BLaER1 (cell line): ENCODE results near the gene MAD1L1.
"Not testable (repeated sequence)": the region's sequence is repeated elsewhere in the genome, so short reads cannot be mapped to it uniquely, and the experiment has no call there.

Source experiments
- H3K27ac ChIP-seq: shearing (Covaris generic); formaldehyde crosslinking; 2 replicates; pipeline ENCODE4 v1.8.1; 2022
- H3K27me3 ChIP-seq: shearing (Covaris generic); formaldehyde crosslinking; 2 replicates; pipeline ENCODE4 v1.8.1; 2022
- H3K36me3 ChIP-seq: shearing (Covaris generic); formaldehyde crosslinking; 2 replicates; pipeline ENCODE4 v1.8.1; 2022
- H3K4me1 ChIP-seq: shearing (Covaris generic); formaldehyde crosslinking; 2 replicates; pipeline ENCODE4 v1.8.1; 2022
- H3K4me2 ChIP-seq: shearing (Covaris generic); formaldehyde crosslinking; 2 replicates; pipeline ENCODE4 v1.8.1; 2022
- H3K4me3 ChIP-seq: shearing (Covaris generic); formaldehyde crosslinking; 2 replicates; pipeline ENCODE4 v1.8.1; 2022
- H3K9ac ChIP-seq: shearing (Covaris generic); formaldehyde crosslinking; 2 replicates; pipeline ENCODE4 v1.8.1; 2022
- H3K9me3 ChIP-seq: shearing (Covaris generic); formaldehyde crosslinking; 2 replicates; pipeline ENCODE4 v1.8.1; 2022
- H4K20me1 ChIP-seq: shearing (Covaris generic); formaldehyde crosslinking; 2 replicates; pipeline ENCODE4 v1.8.1; 2022
- Cebpa-rat ChIP-seq: shearing (Covaris generic); IDR thresholded peaks from 2 replicates; pipeline ENCODE4 v1.8.1; 2022

MAD1L1 gene

DNA sequence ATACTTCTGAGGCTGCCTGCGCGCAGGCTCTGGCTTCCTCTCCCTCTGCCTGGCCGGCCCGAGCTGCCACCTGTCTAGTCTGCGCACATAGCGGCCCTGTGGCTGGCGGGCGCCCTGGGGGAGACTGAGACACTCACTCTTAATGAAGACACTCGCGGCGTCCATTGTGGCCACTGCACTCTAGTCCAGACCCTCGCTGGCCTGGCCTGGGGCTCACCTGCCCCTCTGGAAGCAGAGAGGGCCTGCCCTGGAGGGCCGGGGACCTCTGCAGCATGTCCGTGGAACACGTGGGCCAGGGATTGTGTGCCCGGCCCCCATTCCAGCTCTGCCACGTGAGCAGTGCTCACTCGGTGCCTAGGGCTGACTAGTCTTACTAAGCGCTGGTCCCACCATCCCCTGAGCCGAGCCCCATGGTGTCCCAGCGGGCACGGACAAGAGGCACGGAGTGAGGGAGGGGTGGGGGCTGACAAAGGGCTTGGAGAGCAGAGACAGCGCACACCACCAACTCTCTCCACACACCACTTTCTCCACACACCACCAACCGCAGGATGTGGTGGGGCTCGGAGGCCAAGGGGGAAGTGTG, 413.4 kb downstream of the MAD1L1 start:
- TF ChIP-seq Cebpa-rat: no peak
- no peak overlapping the region for H3K27ac ChIP-seq
- H4K20me1 ChIP-seq: peaks cover 97% of the 10 kb centered on the region
- no peak overlapping the region for H3K9ac ChIP-seq
- peaks cover 14% of the 10 kb centered on the region; the same call in 1 of the 2 replicates for H3K36me3 ChIP-seq
- peak overlapping the region; percentile 86 for H3K4me2 ChIP-seq
- H3K4me3 ChIP-seq: peak overlapping the region; percentile 50
- no peaks in the 10 kb centered on the region for H3K9me3 ChIP-seq
- peaks cover 67% of the 10 kb centered on the region for H3K4me1 ChIP-seq
- no peaks in the 10 kb centered on the region for H3K27me3 ChIP-seq

DNA sequence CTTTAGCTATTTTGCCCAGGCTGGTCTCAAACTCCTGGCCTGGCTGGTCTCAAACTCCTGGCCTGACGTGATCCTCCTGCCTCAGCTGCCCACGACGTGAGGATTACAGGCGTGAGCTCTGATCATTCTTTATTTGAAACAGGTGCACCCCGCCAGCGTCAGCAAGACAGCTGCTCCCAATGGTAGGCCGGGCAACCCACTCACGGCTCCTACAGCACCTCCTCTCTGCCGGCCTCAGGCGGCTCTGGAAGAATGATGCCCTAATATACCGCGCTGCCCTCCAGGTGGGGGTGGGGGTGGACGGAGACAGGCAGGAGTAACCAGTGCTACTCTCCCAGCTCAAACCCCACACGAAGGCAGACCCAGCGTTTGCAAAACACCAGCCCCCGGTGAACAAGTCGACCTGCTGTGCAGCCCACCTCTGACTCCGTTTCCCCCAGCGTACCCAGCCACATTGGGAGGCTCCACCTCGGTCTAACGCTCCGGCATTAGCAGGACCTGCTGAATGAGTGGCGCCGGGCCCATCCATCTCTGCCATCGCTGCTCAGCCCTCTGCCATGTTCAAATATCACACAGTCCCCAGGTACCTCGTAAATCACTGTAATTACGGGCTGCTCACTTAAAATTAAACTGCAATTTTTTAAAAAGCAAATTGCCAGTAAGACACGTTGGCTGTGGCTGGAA, 414.0 kb downstream of the MAD1L1 start:
- Histone ChIP-seq H3K27me3 (no peaks in the 10 kb centered on the region), H3K4me3 (peak overlapping the region; percentile 50; the same call in 1 of the 2 replicates), H4K20me1 (peaks cover 97% of the 10 kb centered on the region), H3K4me2 (peak overlapping the region; percentile 86), H3K9ac (no peak overlapping the region; the same call in 1 of the 2 replicates), H3K9me3 (no peaks in the 10 kb centered on the region), H3K4me1 (peaks cover 67% of the 10 kb centered on the region), H3K36me3 (peaks cover 16% of the 10 kb centered on the region; the same call in 1 of the 2 replicates), H3K27ac (no peak overlapping the region)
- no peak for TF ChIP-seq Cebpa-rat

DNA sequence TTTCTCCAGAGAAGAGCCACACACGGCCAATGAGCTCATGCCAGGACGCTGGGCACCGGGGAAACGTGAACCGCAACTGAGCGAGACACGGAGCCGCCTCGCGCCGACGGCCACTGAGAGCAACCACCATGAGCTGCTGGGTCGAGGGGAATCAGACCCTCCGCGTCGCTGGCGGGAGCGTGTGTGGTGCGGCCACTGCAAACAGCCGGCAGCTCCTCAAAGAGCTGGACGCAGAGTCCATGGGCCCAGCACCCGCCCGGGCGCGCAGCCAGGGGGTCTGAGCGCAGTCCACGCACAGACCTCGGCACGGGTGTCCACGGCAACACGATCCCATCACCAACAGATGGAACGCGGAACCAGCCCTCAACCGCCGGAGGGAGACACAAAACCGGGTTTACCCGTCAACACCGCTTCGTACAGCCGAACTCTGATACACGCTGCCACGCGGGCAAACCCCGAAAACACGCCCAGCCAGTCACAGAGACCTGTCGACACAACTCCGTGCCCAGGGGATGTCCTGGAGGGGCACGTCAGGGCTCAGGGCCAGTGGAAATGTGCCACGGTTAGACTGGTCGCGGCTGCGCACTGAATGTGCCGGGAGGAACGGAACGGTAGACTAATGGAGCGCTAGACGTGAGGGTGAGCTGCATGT, 415.6 kb downstream of the MAD1L1 start:
- H3K4me3 ChIP-seq: no peak overlapping the region
- H3K27me3 ChIP-seq: no peaks in the 10 kb centered on the region
- no peak overlapping the region for H3K9ac ChIP-seq
- no peak overlapping the region for H3K27ac ChIP-seq
- peaks cover 97% of the 10 kb centered on the region for H4K20me1 ChIP-seq
- H3K4me2 ChIP-seq: peak overlapping the region; percentile 86
- peaks cover 13% of the 10 kb centered on the region; the same call in 1 of the 2 replicates for H3K36me3 ChIP-seq
- peaks cover 83% of the 10 kb centered on the region for H3K4me1 ChIP-seq
- TF ChIP-seq Cebpa-rat: no peak
- no peaks in the 10 kb centered on the region for H3K9me3 ChIP-seq

DNA sequence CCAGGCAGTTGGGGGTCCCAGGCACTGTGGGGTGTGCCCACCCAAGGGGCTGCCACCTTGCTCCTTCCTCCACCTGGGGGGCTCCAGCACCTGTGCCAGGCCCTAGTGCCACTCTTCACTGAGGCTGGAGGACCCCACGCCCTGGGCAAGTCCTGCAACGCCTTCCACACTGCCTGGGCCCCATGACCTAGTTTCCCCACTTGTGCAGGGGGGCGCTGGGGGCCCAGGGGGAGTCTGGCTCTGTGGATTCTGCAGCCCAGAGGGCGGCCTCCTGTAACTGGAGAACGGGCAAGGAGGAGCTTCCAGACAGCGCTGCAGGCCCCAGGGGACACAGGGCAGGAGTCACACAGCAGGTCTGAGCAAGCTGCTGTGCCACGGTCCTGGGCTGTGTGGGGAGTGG, 416.3 kb downstream of the MAD1L1 start:
- Histone ChIP-seq H3K36me3 (peaks cover 13% of the 10 kb centered on the region; the same call in 1 of the 2 replicates), H4K20me1 (peaks cover 97% of the 10 kb centered on the region), H3K27ac (0 out of 2 replicates have a peak overlapping the region, but pooled peaks have one; percentile 4), H3K4me2 (peak overlapping the region; percentile 86), H3K4me1 (peaks cover 89% of the 10 kb centered on the region)
- not testable (repeated sequence) for H3K4me3 ChIP-seq, H3K9me3 ChIP-seq, H3K27me3 ChIP-seq, H3K9ac ChIP-seq

DNA sequence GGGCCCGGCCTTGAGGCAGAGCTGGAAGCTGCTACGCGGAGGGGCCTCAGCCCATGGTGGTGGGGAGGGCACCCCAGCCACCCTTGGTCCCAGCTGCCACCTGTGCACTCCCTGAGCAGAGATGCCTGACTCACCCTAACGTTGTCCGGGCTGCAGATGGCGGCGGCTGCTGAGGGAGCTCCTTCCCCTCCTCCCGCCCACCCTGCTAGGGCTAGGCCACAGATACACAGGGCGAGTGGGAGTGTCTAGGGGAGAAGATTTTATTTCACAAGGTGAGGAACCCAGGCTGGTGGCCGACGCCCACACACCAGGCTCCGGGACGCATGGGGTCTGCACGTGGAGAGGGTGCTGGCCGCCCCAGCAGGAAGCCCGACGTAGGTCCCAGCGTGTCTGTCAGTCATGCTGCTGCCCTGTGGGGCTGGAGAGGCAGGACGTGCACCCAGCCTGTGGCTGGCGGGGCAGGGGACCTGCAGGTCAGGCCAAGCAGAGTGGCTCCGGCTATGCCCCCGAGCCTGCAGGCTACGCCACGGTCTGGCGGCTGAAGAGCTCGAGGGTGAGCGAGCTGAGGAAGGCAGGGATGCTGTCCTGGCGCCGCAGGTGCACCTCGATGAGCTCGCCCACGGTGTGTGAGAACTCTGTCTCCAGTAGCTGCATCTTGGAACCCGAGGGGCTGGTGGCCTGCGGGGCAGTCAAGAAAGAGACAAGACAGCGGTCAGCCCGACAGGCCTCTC, 417.0 kb downstream of the MAD1L1 start:
- not testable (repeated sequence) for H3K27me3 ChIP-seq, H3K4me3 ChIP-seq, H3K9ac ChIP-seq, H3K9me3 ChIP-seq, H3K27ac ChIP-seq
- H4K20me1 ChIP-seq: peaks cover 92% of the 10 kb centered on the region
- H3K4me1 ChIP-seq: peaks cover 89% of the 10 kb centered on the region
- peaks cover 13% of the 10 kb centered on the region; the same call in 1 of the 2 replicates for H3K36me3 ChIP-seq
- H3K4me2 ChIP-seq: peak overlapping the region; percentile 86

DNA sequence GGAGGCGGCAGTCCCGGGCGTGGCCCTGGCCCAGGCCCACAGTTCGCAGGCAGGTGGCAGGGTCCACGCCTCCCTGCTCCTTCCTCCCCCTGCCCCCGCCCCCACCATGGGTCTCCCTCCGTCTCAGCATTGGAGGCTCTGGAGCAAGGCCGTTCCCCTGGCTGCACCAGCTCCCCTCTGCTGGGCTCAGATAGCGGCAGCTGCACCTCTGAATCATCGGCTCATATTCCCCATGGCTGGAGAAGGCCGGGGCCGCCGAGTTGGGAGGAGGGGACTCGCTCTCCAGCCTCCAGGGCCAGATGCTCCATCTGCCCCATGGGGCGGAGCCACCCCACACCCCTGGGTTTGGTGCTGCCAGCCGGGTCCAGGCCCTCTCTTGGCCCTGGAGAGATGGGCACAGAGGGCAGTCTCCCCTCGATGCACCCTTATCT, 417.7 kb downstream of the MAD1L1 start:
- peaks cover 13% of the 10 kb centered on the region; the same call in 1 of the 2 replicates for H3K36me3 ChIP-seq
- TF ChIP-seq Cebpa-rat: no peak
- H3K4me1 ChIP-seq: peaks cover 86% of the 10 kb centered on the region
- H3K9me3 ChIP-seq: no peaks in the 10 kb centered on the region
- no peak overlapping the region for H3K27ac ChIP-seq
- H3K27me3 ChIP-seq: no peaks in the 10 kb centered on the region
- H3K4me2 ChIP-seq: peak overlapping the region; percentile 86
- no peak overlapping the region; the same call in 1 of the 2 replicates for H3K4me3 ChIP-seq
- no peak overlapping the region for H3K9ac ChIP-seq
- peaks cover 86% of the 10 kb centered on the region for H4K20me1 ChIP-seq

DNA sequence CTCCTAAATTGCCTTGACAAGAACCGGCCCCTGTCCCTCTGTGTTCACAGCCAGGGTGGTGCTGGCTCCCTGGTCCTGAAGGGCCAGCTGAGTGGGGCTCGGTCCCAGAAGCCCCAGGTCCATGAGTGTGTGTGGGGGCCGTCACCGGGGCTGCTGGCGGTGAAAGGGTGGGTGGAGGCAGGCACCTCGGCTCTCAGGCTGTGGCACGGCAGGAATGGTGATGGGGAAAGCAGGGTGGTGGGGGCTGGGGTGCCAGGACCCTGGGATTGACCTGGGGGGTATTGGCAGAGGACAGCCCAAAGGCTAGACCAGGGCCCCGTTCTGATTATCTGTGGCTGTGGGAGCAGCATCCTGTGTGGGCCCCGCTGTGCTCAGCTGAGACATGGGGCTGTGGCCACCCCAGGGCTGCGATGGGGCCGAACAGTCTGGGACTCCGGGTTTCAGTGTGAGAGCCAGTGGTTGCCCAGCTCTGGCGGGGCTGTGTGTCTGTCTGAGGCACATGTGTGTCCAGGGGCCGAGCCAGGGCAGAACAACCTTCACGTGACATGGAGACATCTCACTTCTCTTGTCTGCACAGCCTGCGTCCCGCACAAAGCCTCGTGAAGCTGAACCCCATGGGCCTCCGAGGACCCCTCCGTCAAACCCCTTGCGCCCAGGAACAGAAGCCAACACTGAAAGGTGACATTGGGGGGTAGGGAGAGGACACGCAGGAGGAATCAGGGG, 418.5 kb downstream of the MAD1L1 start:
- H3K9me3 ChIP-seq: no peaks in the 10 kb centered on the region
- no peak overlapping the region for H3K27ac ChIP-seq
- peaks cover 13% of the 10 kb centered on the region; the same call in 1 of the 2 replicates for H3K36me3 ChIP-seq
- H3K27me3 ChIP-seq: no peaks in the 10 kb centered on the region
- no peak for TF ChIP-seq Cebpa-rat
- peaks cover 77% of the 10 kb centered on the region for H4K20me1 ChIP-seq
- H3K4me2 ChIP-seq: peak overlapping the region; percentile 78
- H3K4me3 ChIP-seq: no peak overlapping the region
- H3K4me1 ChIP-seq: peaks cover 78% of the 10 kb centered on the region
- H3K9ac ChIP-seq: no peak overlapping the region

DNA sequence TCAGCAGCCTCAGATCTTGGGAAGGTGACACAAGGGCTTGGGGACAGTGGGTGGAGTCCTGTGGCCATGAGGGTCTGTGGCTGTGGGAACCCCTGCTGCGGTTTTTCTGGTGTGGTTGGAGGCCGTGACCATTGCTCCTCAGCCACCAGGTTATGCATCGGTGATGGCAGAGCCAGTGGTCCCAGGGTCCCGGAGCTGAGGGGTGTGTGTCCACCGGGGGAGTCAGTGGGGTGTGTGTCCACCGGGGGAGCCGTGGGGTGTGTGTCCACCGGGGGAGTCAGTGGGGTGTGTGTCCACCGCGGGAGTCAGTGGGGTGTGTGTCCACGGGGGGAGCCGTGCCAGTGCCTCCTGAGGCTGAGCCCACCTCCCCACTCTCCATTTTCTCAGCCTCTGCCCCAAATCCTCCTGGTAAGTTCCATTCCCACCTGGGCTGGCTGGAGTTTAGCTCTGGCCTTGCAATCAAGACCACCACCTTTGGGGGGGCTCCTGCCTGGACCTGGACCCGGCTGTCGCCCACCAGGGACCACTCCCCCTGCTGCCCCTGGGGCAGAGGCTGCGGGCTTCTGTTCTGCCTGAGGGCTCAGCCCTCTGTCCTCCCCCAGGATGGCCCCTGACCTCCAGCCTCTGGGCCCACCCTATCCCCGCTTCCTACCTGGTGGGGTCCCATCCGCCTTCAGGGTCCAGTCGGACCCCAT, 419.2 kb downstream of the MAD1L1 start:
- Histone ChIP-seq H3K9me3 (no peaks in the 10 kb centered on the region), H3K4me2 (peak overlapping the region; percentile 78), H3K4me3 (no peak overlapping the region), H3K4me1 (peaks cover 70% of the 10 kb centered on the region), H3K27me3 (no peaks in the 10 kb centered on the region), H3K36me3 (peaks cover 13% of the 10 kb centered on the region; the same call in 1 of the 2 replicates), H3K27ac (no peak overlapping the region), H4K20me1 (peaks cover 70% of the 10 kb centered on the region), H3K9ac (no peak overlapping the region)
- no peak for TF ChIP-seq Cebpa-rat
